OCI-LY7 (cell line): ENCODE results near the gene P3H3. TPM values are rescaled to one million over a fixed set of nuclear protein-coding genes. Genes with fewer than 3 reads are reported as not detected.
A peak's percentile ranks its signal among the peaks of the same experiment; 100 is the strongest.

ENCODE experiments used
- BruUV-seq: library from RNA; stranded (reverse); fragments of 400-500 nt; replicated peaks from 2 replicates; lab custom pipeline; 2021; lab: Mats Ljungman, UMichigan
- CTCF ChIA-PET: fragments of 300-600 bp; sonication (Branson Sonifier 250); formaldehyde crosslinking; loops from one replicate; lab custom pipeline; 2022; ENCODE audit warnings: antibody characterized with exemption; ENCODE audit not compliant: unreplicated experiment; lab: Charles Lee
- POLR2A ChIA-PET: fragments of 300-600 bp; sonication (Branson Sonifier 250); formaldehyde crosslinking; loops from one replicate; lab custom pipeline; 2022; ENCODE audit warnings: antibody characterized with exemption; lab: Charles Lee
- DNase-seq: peaks from one replicate; pipeline ENCODE4 v3.0.0-alpha.2; 2015; ENCODE audit warnings: low spot score
- H2AFZ ChIP-seq: fragments of 200-600 bp; sonication (generic), shearing (Covaris generic); 2 replicates; pipeline ENCODE4 v1.6.1; 2014; ENCODE audit warnings: mild to moderate bottlenecking, antibody characterized with exemption, low read length, moderate library complexity
- H3K27ac ChIP-seq: fragments of 200-600 bp; sonication (generic); 2 replicates; pipeline ENCODE4 v1.5.1; 2014; ENCODE audit warnings: mixed run types, low read depth, mild to moderate bottlenecking, moderate library complexity, low read length, inconsistent platforms; ENCODE audit not compliant: poor library complexity, severe bottlenecking
- H3K36me3 ChIP-seq: fragments of 200-600 bp; sonication (generic); 2 replicates; pipeline ENCODE4 v1.6.1; 2014; ENCODE audit warnings: mild to moderate bottlenecking, antibody characterized with exemption, low read length, moderate library complexity, mixed read lengths; ENCODE audit not compliant: insufficient read depth
- H3K4me1 ChIP-seq: fragments of 200-600 bp; sonication (generic); 2 replicates; pipeline ENCODE4 v1.5.1; 2014; ENCODE audit warnings: mild to moderate bottlenecking, low read length; ENCODE audit not compliant: insufficient read depth, poor library complexity, severe bottlenecking
- H3K4me2 ChIP-seq: fragments of 200-600 bp; sonication (generic); 2 replicates; pipeline ENCODE4 v1.6.1; 2014; ENCODE audit warnings: mild to moderate bottlenecking, low read length
- H3K4me3 ChIP-seq: fragments of 200-600 bp; sonication (generic); 2 replicates; pipeline ENCODE4 v1.5.1; 2014; ENCODE audit warnings: mild to moderate bottlenecking, low read depth, low read length; ENCODE audit not compliant: poor library complexity, severe bottlenecking
- H3K79me2 ChIP-seq: fragments of 200-600 bp; sonication (generic); 2 replicates; pipeline ENCODE4 v1.6.1; 2016; ENCODE audit warnings: low read depth, mild to moderate bottlenecking, low read length, moderate library complexity, mixed read lengths; ENCODE audit not compliant: insufficient read depth
- H3K9me2 ChIP-seq: fragments of 200-600 bp; sonication (generic); 2 replicates; pipeline ENCODE4 v1.6.1; 2016; ENCODE audit warnings: mild to moderate bottlenecking, low read length, mixed read lengths; ENCODE audit not compliant: insufficient read depth
- H3K9me3 ChIP-seq: fragments of 200-600 bp; sonication (generic); 2 replicates; pipeline ENCODE4 v1.6.1; 2014; ENCODE audit warnings: mild to moderate bottlenecking, mixed run types, low read length, mixed read lengths
- H4K20me1 ChIP-seq: fragments of 200-600 bp; sonication (generic); 2 replicates; pipeline ENCODE4 v1.6.1; 2014; ENCODE audit warnings: mild to moderate bottlenecking, antibody characterized with exemption, low read length, moderate library complexity, mixed read lengths; ENCODE audit not compliant: insufficient read depth
- CTCF ChIP-seq: fragments of 200-600 bp; sonication (generic); conservative IDR thresholded peaks from 2 replicates; pipeline ENCODE4 v1.5.1; 2014; ENCODE audit warnings: mild to moderate bottlenecking, antibody characterized with exemption, low read length, moderate library complexity, mixed read lengths
- EZH2phosphoT487 ChIP-seq: fragments of 200-600 bp; sonication (generic); IDR thresholded peaks from 2 replicates; pipeline ENCODE4 v1.6.1; 2018; ENCODE audit warnings: low read depth, borderline replicate concordance, mild to moderate bottlenecking, mixed run types, antibody characterized with exemption, low read length, moderate library complexity, mixed read lengths
- intact Hi-C: fragments of 100-400 bp; cut with micrococcal nuclease; formaldehyde crosslinking; loops from one replicate; pipeline ENCODE4 v1.10.0; 2022; ENCODE audit not compliant: unreplicated experiment
- total RNA-seq, 2 experiments: library from RNA; depleted of rRNA in 1 of 2; stranded (reverse); fragments of >200 nt in 1 of 2; shearing (Covaris generic) in 1 of 2; gene quantifications; 2 replicates each; pipeline ENCODE4 v1.2.3, GENCODE V29; 2014 to 2022

Gene P3H3
- total RNA-seq, 2 experiments from 2014 or later: 0.93 to 1.0 TPM

GRCh38 chr12:6840330-6840729, 12.1 kb downstream of the P3H3 start:
- H3K27ac ChIP-seq: peak overlapping the region; percentile 92
- peaks cover 11% of the 10 kb centered on the region for H3K36me3 ChIP-seq
- H4K20me1 ChIP-seq: no peaks in the 10 kb centered on the region
- H3K4me1 ChIP-seq: peaks cover 55% of the 10 kb centered on the region
- TF ChIP-seq CTCF (no peak), EZH2phosphoT487 (no peak)
- H3K9me2 ChIP-seq: no peaks in the 10 kb centered on the region
- H2AFZ ChIP-seq: no peak overlapping the region
- H3K79me2 ChIP-seq: no peaks in the 10 kb centered on the region
- no peak for DNase-seq
- intact Hi-C loops: loop anchor here (1.0 kb wide), 1 partner anchor 28 kb away; no protein-coding TSS in a partner anchor
- peak overlapping the region; percentile 81 for H3K4me2 ChIP-seq
- no peaks in the 10 kb centered on the region for H3K9me3 ChIP-seq
- peak overlapping the region; percentile 57 for H3K4me3 ChIP-seq
- BruUV-seq: no TSS peak
- POLR2A ChIA-PET: interaction anchor here (0.5 to 4.4 kb wide), 16 partner anchors 8 to 306 kb away, joined by 3 to 101 read pairs (median 5); partner anchors contain the start of genes CDCA3, COPS7A, GAPDH and LRRC23
- CTCF ChIA-PET: interaction anchor here (0.9 to 2.6 kb wide), 6 partner anchors 10 to 129 kb away, joined by 4 to 8 read pairs (median 6); partner anchors contain the start of genes MLF2 and SPSB2

GRCh38 chr12:6840761-6841515, 12.7 kb downstream of the P3H3 start, which contains the start of gene GNB3:
GNB3 (plus strand) TSS chr12:6840925; CDS start chr12:6841288, 363 bp downstream.
- BruUV-seq: no TSS peak
- intact Hi-C loops: loop anchor here (1.0 kb wide), 1 partner anchor 27 kb away; no protein-coding TSS in a partner anchor
- Histone ChIP-seq H4K20me1 (no peaks in the 10 kb centered on the region), H3K4me1 (peaks cover 55% of the 10 kb centered on the region), H3K9me2 (no peaks in the 10 kb centered on the region), H3K4me2 (peak within 1 kb of the TSS; percentile 81), H3K79me2 (no peaks in the 10 kb centered on the region), H3K27ac (peak within 1 kb of the TSS; percentile 92), H3K9me3 (no peaks in the 10 kb centered on the region), H3K4me3 (peak within 1 kb of the TSS; percentile 57), H2AFZ (no peak within 1 kb of the TSS), H3K36me3 (peaks cover 15% of the 10 kb centered on the region)
- DNase-seq: peak; percentile 39
- TF ChIP-seq CTCF: no peak
- TF ChIP-seq EZH2phosphoT487: no peak
- POLR2A ChIA-PET: interaction anchor here (0.6 to 4.4 kb wide), 11 partner anchors 7 to 307 kb away, joined by 3 to 101 read pairs (median 6); partner anchors contain the start of genes CDCA3, COPS7A, GAPDH and LRRC23
- CTCF ChIA-PET: interaction anchor here (1.1 to 3.2 kb wide), 4 partner anchors 11 to 88 kb away, joined by 5 to 14 read pairs (median 8); partner anchors contain the start of genes CDCA3, MLF2, SPSB2 and USP5
